NCI-H1436 treated with DMSO at 0.1 percent for 48 hours (cell line): ENCODE results near the gene PAF1.
"Not testable (repeated sequence)": the region's sequence is repeated elsewhere in the genome, so short reads cannot be mapped to it uniquely, and the experiment has no call there.

Experiments used
- DNase-seq: peaks from one replicate; lab custom pipeline; 2025; lab: John Stamatoyannopoulos, UW

PAF1 gene

GRCh38 chr19:39352381-39353255 is 38.3 kb downstream of the PAF1 start:
- DNase-seq, result no peak

GRCh38 chr19:39351537-39352064 is 39.3 kb downstream of the PAF1 start:
- DNase-seq, result no peak

GRCh38 chr19:39350156-39350555 is 40.8 kb downstream of the PAF1 start:
- no peak for DNase-seq

- no peak for DNase-seq
These were observed 41.6 kb downstream of the PAF1 start for GRCh38 chr19:39349326-39349725.

GRCh38 chr19:39347332-39348164 is 43.4 kb downstream of the PAF1 start:
- DNase-seq, result no peak

- DNase-seq, result no peak
These were observed 45.0 kb downstream of the PAF1 start for GRCh38 chr19:39345956-39346355.

GRCh38 chr19:39342647-39343305 is 48.1 kb downstream of the PAF1 start:
- DNase-seq, result no peak

- peak; percentile 95 for DNase-seq
These were observed 48.9 kb downstream of the PAF1 start, which contains the start of gene SAMD4B for GRCh38 chr19:39341719-39342604. Gene SAMD4B (plus strand): TSS chr19:39342421. CDS start chr19:39356894, 14,473 bp downstream.

- DNase-seq, result no peak
These were observed 49.7 kb downstream of the PAF1 start for GRCh38 chr19:39341129-39341718.

GRCh38 chr19:39340156-39340555 is 50.8 kb downstream of the PAF1 start:
- DNase-seq, result not testable (repeated sequence)

- DNase-seq, result no peak
These were observed 51.2 kb downstream of the PAF1 start for GRCh38 chr19:39339674-39340073.

GRCh38 chr19:39336483-39336882 is 54.4 kb downstream of the PAF1 start:
- DNase-seq, result no peak
